ENCODE measurements around the gene HOXC4. TPM values are rescaled to one million over a fixed set of nuclear protein-coding genes. Genes with fewer than 3 reads are reported as not detected.

HOXC4 gene
- total RNA-seq, 6 experiments from 2014 or later = 0.35 to 0.73 (median 0.38) TPM; not detected in 2

GRCh38 chr12:54026640-54027441 lies 26.8 kb upstream of the HOXC4 start:
- Mint-ChIP-seq H3K4me1 (ENCODE audit: low read depth) (peaks cover 8% of the 10 kb centered on the region; the same call in 1 of the 2 replicates), H3K9me3 (no peaks in the 10 kb centered on the region), H3K27me3 (ENCODE audit: insufficient read depth) (peaks cover 71% of the 10 kb centered on the region), H3K4me3 (no peak overlapping the region), H3K36me3 (ENCODE audit: low read depth) (no peaks in the 10 kb centered on the region), H3K27ac (no peak overlapping the region)
- DNase-seq = no peak
- TF ChIP-seq CTCF (IDR thresholded peaks at IDR 0.05) = no peak

GRCh38 chr12:54027442-54027786 lies 26.2 kb upstream of the HOXC4 start:
- DNase-seq = no peak
- no peak for TF ChIP-seq CTCF (IDR thresholded peaks at IDR 0.05)
- Mint-ChIP-seq H3K4me1 (ENCODE audit: low read depth) (peaks cover 8% of the 10 kb centered on the region; the same call in 1 of the 2 replicates), H3K4me3 (no peak overlapping the region), H3K36me3 (ENCODE audit: low read depth) (no peaks in the 10 kb centered on the region), H3K9me3 (no peaks in the 10 kb centered on the region), H3K27ac (no peak overlapping the region), H3K27me3 (ENCODE audit: insufficient read depth) (peaks cover 72% of the 10 kb centered on the region)

- Mint-ChIP-seq H3K27ac (no peak within 1 kb of the TSS), H3K9me3 (peaks cover 5% of the 10 kb centered on the region; the same call in 1 of the 2 replicates), H3K4me1 (ENCODE audit: low read depth) (peaks cover 16% of the 10 kb centered on the region; the same call in 1 of the 2 replicates), H3K27me3 (ENCODE audit: insufficient read depth) (peaks cover 72% of the 10 kb centered on the region), H3K36me3 (ENCODE audit: low read depth) (no peaks in the 10 kb centered on the region), H3K4me3 (no peak within 1 kb of the TSS)
- no peak for TF ChIP-seq CTCF (IDR thresholded peaks at IDR 0.05)
- DNase-seq = no peak
Measured at GRCh38 chr12:54028314-54029201, 25.1 kb upstream of the HOXC4 start, which contains the start of gene HOXC6. TSS of gene HOXC6 (plus strand) at chr12:54028440. CDS start at chr12:54028522, 82 bp downstream.

- Mint-ChIP-seq H3K27ac (no peak overlapping the region), H3K9me3 (peaks cover 5% of the 10 kb centered on the region; the same call in 1 of the 2 replicates), H3K4me3 (no peak overlapping the region), H3K27me3 (ENCODE audit: insufficient read depth) (peaks cover 69% of the 10 kb centered on the region), H3K36me3 (ENCODE audit: low read depth) (no peaks in the 10 kb centered on the region), H3K4me1 (ENCODE audit: low read depth) (peaks cover 16% of the 10 kb centered on the region; the same call in 1 of the 2 replicates)
- no peak for TF ChIP-seq CTCF (IDR thresholded peaks at IDR 0.05)
- DNase-seq = no peak
Measured at GRCh38 chr12:54029529-54030441, 23.9 kb upstream of the HOXC4 start.

GRCh38 chr12:54030442-54030801 lies 23.2 kb upstream of the HOXC4 start:
- no peak for TF ChIP-seq CTCF (IDR thresholded peaks at IDR 0.05)
- peaks cover 5% of the 10 kb centered on the region; the same call in 1 of the 2 replicates for H3K9me3 Mint-ChIP-seq
- no peak overlapping the region for H3K27ac Mint-ChIP-seq
- DNase-seq = no peak
- H3K27me3 Mint-ChIP-seq (ENCODE audit: insufficient read depth) = peaks cover 69% of the 10 kb centered on the region
- H3K4me1 Mint-ChIP-seq (ENCODE audit: low read depth) = peaks cover 16% of the 10 kb centered on the region; the same call in 1 of the 2 replicates
- no peaks in the 10 kb centered on the region for H3K36me3 Mint-ChIP-seq (ENCODE audit: low read depth)
- no peak overlapping the region for H3K4me3 Mint-ChIP-seq

All from HFFc6 (cell line).